Suprapubic skin (tissue), 4 donors: ENCODE data around the gene IGF2BP2. TPM values are rescaled to one million over a fixed set of nuclear protein-coding genes. Genes with fewer than 3 reads are reported as not detected.
A peak's percentile ranks its signal among the peaks of the same experiment; 100 is the strongest.

Experiments
- DNase-seq, 2 donors: peaks; one replicate each; pipeline ENCODE4 v3.0.0-alpha.2; 2019; ENCODE audit warnings: low spot score in 2 of 2
- H3K27ac ChIP-seq: fragments of 200-600 bp; sonication (generic); one replicate; pipeline ENCODE4 v1.5.1; 2019
- H3K27me3 ChIP-seq: fragments of 200-600 bp; sonication (generic); one replicate; pipeline ENCODE4 v1.5.1; 2019
- H3K36me3 ChIP-seq: fragments of 200-600 bp; sonication (generic); one replicate; pipeline ENCODE4 v1.5.1; 2019
- H3K4me1 ChIP-seq: fragments of 200-600 bp; sonication (generic); one replicate; pipeline ENCODE4 v1.5.1; 2019
- H3K4me3 ChIP-seq: fragments of 200-600 bp; sonication (generic); one replicate; pipeline ENCODE4 v1.5.1; 2019; ENCODE audit warnings: mild to moderate bottlenecking
- H3K9me3 ChIP-seq: fragments of 200-600 bp; sonication (generic); one replicate; pipeline ENCODE4 v1.5.1; 2019
- EP300 ChIP-seq: sonication (generic); formaldehyde crosslinking; IDR thresholded peaks from one replicate; pipeline ENCODE4 v1.6.1; 2017; ENCODE audit warnings: antibody characterized with exemption
- POLR2A ChIP-seq, 2 donors: fragments of 450-650 bp; IDR thresholded peaks; one replicate each; pipeline ENCODE4 v1.6.1; 2017; ENCODE audit warnings: antibody characterized with exemption in 2 of 2, mild to moderate bottlenecking in 2 of 2, moderate library complexity in 2 of 2
- POLR2AphosphoS5 ChIP-seq, 3 donors: sonication (generic); formaldehyde crosslinking; IDR thresholded peaks; one replicate each; pipeline ENCODE4 v1.6.1; 2017; ENCODE audit warnings: antibody characterized with exemption in 3 of 3
- WGBS: methylation state at CpG from one replicate; pipeline ENCODE4 v1.1.5; 2018; 5-methylcytosine and 5-hydroxymethylcytosine counted together
- total RNA-seq, 4 donors: library from RNA; depleted of rRNA; stranded (reverse); fragments of >200 nt; gene quantifications; one replicate each; pipeline ENCODE4 v1.1.0, GENCODE V29; 2016
- TF ChIP-seq, protein P1 (sequence below), 2 donors: fragments of 200-600 bp in 1 of 2; fragments of 450-650 bp in 1 of 2; sonication (generic) in 1 of 2; IDR thresholded peaks; one replicate each; pipeline ENCODE4 v1.5.1; 2016 to 2019; ENCODE audit warnings: antibody characterized with exemption in 2 of 2, mild to moderate bottlenecking in 1 of 2, moderate library complexity in 1 of 2

Gene IGF2BP2
- total RNA-seq, 4 donors from 2014 or later: 7.6 to 29.9 (median 8.4) TPM

DNA sequence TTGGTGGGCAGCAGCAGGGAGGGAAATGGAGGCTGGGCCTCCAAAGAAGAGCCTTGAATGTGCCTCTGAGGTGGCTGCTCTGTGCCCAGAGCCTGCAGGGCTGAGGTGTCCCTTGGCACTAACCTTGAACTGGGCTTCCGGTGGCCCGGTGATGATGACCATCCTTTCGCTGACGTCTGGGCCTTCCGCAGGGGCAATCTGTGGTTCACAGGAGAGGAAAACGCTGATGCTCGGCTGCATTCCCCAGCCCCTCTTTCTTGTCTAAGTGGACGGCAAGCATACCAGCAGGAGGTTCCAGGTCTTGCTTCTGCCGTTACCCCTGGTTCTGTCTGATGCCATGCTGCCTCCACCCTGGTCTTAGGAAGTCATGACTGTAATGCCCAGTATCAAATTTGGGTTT is 172.9 kb downstream of the IGF2BP2 start:
- Histone ChIP-seq H3K27ac (no peak overlapping the region), H3K4me1 (peaks cover 12% of the 10 kb centered on the region), H3K36me3 (no peaks in the 10 kb centered on the region), H3K27me3 (no peaks in the 10 kb centered on the region), H3K4me3 (no peak overlapping the region), H3K9me3 (no peaks in the 10 kb centered on the region)
- DNase-seq: peak in 1 of 2 donors; percentile 43
- TF ChIP-seq POLR2AphosphoS5 (IDR thresholded peaks at IDR 0.05) (no peak), EP300 (no peak)
- TF ChIP-seq, protein P1, sequence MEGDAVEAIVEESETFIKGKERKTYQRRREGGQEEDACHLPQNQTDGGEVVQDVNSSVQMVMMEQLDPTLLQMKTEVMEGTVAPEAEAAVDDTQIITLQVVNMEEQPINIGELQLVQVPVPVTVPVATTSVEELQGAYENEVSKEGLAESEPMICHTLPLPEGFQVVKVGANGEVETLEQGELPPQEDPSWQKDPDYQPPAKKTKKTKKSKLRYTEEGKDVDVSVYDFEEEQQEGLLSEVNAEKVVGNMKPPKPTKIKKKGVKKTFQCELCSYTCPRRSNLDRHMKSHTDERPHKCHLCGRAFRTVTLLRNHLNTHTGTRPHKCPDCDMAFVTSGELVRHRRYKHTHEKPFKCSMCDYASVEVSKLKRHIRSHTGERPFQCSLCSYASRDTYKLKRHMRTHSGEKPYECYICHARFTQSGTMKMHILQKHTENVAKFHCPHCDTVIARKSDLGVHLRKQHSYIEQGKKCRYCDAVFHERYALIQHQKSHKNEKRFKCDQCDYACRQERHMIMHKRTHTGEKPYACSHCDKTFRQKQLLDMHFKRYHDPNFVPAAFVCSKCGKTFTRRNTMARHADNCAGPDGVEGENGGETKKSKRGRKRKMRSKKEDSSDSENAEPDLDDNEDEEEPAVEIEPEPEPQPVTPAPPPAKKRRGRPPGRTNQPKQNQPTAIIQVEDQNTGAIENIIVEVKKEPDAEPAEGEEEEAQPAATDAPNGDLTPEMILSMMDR (IDR thresholded peaks at IDR 0.05): no peak
- 93% methylated on average over 9 of the region's 9 CpGs for WGBS

DNA sequence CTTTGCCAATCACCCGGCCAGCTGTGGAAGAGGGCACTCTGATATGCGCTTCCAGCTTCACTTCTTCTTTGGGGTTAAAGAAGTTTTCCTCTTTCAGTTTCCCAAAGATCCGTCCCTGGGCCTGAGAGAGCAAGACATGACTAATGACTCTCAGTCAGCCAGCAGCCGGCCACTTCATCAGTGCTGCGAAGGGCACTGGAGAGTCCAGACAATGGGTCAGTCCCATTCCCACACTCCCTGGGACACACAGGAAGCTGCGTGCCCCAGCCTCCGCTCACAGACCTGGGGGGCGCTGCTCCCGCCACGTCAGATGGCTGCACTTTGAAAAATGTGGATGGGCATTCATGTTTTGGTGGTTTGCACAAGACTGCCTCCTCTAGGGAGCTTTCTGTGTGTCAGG is 175.4 kb downstream of the IGF2BP2 start:
- H3K36me3 ChIP-seq: peaks cover 16% of the 10 kb centered on the region

DNA sequence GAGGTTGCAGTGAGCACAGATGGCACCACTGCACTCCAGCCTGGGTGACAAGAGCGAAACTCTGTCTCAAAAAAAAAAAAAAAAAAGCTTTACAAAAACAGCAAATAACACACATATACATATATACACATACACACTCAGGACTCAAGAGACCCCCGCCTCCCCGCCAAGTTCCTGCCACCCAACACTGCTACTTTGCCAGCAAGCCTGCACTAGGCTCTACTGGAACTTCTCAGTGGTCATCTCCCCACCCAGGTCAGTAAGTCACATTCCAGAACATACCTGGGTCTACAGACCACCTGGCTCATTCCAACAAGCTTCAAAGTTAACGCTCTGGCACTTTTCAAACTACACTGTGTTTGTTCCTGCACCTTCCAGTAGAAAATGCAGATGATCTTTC is 176.4 kb downstream of the IGF2BP2 start:
- no peaks in the 10 kb centered on the region for H3K27me3 ChIP-seq
- peak in 1 of 2 donors; percentile 53 for DNase-seq
- WGBS: 97% methylated on average over 4 of the region's 4 CpGs
- H3K9me3 ChIP-seq: no peaks in the 10 kb centered on the region
- TF ChIP-seq EP300: no peak
- TF ChIP-seq, protein P1 (IDR thresholded peaks at IDR 0.05): no peak
- no peak for TF ChIP-seq POLR2AphosphoS5 (IDR thresholded peaks at IDR 0.05)
- no peak for TF ChIP-seq POLR2A (IDR thresholded peaks at IDR 0.05)
- no peak overlapping the region for H3K27ac ChIP-seq
- no peak overlapping the region for H3K4me3 ChIP-seq
- no peaks in the 10 kb centered on the region for H3K4me1 ChIP-seq
- peaks cover 16% of the 10 kb centered on the region for H3K36me3 ChIP-seq

More for the DNA sequence above, 175.4 kb downstream of the IGF2BP2 start:
- H3K27me3 ChIP-seq: no peaks in the 10 kb centered on the region
- H3K4me3 ChIP-seq: no peak overlapping the region
- H3K27ac ChIP-seq: no peak overlapping the region
- no peaks in the 10 kb centered on the region for H3K9me3 ChIP-seq
- no peaks in the 10 kb centered on the region for H3K4me1 ChIP-seq
- no peak for TF ChIP-seq POLR2A (IDR thresholded peaks at IDR 0.05)
- no peak for TF ChIP-seq EP300
- TF ChIP-seq, protein P1 (IDR thresholded peaks at IDR 0.05): no peak
- TF ChIP-seq POLR2AphosphoS5 (IDR thresholded peaks at IDR 0.05): no peak
- DNase-seq: peak in 1 of 2 donors; percentile 61
- 98% methylated on average over 7 of the region's 10 CpGs for WGBS

DNA sequence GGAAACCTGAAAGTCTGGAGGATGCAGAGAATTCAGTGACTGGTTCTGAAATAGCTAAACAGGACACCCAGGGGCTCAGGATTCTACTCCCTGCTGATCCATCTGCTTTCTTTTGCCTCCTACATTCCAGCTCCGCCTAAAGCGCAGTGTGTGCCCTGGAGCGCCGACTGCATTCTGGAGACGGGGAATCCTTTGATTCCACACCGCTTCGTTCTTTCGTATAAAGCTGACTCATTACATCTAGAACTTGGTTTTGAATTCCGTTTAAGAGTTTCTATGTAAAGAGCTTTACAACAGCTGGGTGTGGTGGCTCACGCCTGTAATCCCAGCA is 177.0 kb downstream of the IGF2BP2 start:
- 94% methylated on average over 10 of the region's 10 CpGs for WGBS
- peaks cover 16% of the 10 kb centered on the region for H3K36me3 ChIP-seq
- H3K4me1 ChIP-seq: no peaks in the 10 kb centered on the region
- TF ChIP-seq EP300 (no peak), POLR2A (IDR thresholded peaks at IDR 0.05) (no peak), POLR2AphosphoS5 (IDR thresholded peaks at IDR 0.05) (no peak)
- TF ChIP-seq, protein P1 (IDR thresholded peaks at IDR 0.05): no peak
- no peaks in the 10 kb centered on the region for H3K27me3 ChIP-seq
- no peak overlapping the region for H3K27ac ChIP-seq
- no peak overlapping the region for H3K4me3 ChIP-seq
- H3K9me3 ChIP-seq: no peaks in the 10 kb centered on the region
- peak in 1 of 2 donors; percentile 50 for DNase-seq

DNA sequence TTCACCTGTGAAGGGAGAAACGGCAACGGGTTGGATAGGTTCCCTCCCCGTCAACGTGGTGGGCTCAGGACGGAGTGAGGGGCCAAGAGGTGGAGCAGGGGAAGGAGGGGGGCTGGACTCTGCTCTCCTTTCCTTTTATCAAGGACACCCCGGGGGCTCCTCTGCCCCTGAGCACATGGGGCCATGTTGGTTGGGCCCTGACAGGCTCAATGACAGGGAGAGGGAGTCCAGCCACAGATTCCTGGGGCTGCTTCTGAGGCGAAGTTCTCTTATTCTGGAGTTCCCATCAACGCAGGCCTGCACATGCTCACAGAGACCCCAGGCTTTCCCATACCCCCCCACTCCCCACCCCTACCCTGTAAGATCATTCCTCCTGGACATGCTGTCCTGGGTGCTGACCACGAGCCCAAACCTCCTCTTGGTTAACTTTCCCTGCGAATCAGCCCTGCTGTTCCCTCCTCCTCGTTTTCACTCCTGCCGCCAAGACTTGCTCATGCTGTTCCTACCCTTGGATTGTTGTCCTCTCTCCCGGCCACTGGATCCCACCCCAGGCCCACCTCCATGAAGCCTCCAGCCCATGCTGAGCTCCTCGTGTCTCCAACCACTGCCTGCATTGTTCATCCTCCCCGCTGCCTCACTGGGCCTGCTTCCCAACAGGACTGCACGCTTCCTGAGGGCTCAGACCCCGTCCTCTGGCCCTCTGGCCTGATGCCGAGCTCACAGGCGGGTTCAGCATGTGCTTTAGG is 177.5 kb downstream of the IGF2BP2 start:
- peaks cover 16% of the 10 kb centered on the region for H3K36me3 ChIP-seq
- no peaks in the 10 kb centered on the region for H3K27me3 ChIP-seq
- TF ChIP-seq EP300 (no peak), POLR2A (IDR thresholded peaks at IDR 0.05) (no peak), POLR2AphosphoS5 (IDR thresholded peaks at IDR 0.05) (no peak)
- TF ChIP-seq, protein P1 (IDR thresholded peaks at IDR 0.05): no peak
- H3K4me3 ChIP-seq: no peak overlapping the region
- H3K27ac ChIP-seq: no peak overlapping the region
- no peaks in the 10 kb centered on the region for H3K4me1 ChIP-seq
- no peaks in the 10 kb centered on the region for H3K9me3 ChIP-seq
- WGBS: 91% methylated on average over 19 of the region's 19 CpGs
- DNase-seq: peak in 1 of 2 donors; percentile 68
